ENCODE data around the gene AAK1. TPM values are rescaled to one million over a fixed set of nuclear protein-coding genes. Genes with fewer than 3 reads are reported as not detected.
"Not testable (repeated sequence)": the region's sequence is repeated elsewhere in the genome, so short reads cannot be mapped to it uniquely, and the experiment has no call there.

Gene AAK1
- total RNA-seq, 1 experiment from 2014 or later: 40.5 TPM

GRCh38 chr2:69612200-69612599 lies 31.3 kb downstream of the AAK1 start:
- Histone ChIP-seq H3K27ac (ENCODE audit: low read depth, low read length, poor library complexity, severe bottlenecking) (no peak overlapping the region), H3K4me1 (ENCODE audit: insufficient read depth, low read length, poor library complexity, severe bottlenecking) (peaks cover 6% of the 10 kb centered on the region), H3K9me3 (ENCODE audit: low read depth, low read length, poor library complexity, severe bottlenecking) (peaks cover 6% of the 10 kb centered on the region), H3K36me3 (ENCODE audit: insufficient read depth, low read length, poor library complexity, severe bottlenecking) (peaks cover 4% of the 10 kb centered on the region), H3K27me3 (replicated peaks; ENCODE audit: insufficient read depth, low read depth, low read length, poor library complexity) (no peaks in the 10 kb centered on the region), H3K4me3 (ENCODE audit: low read depth, low read length, poor library complexity, severe bottlenecking) (no peak overlapping the region)
- ChIA-PET POLR2A (ENCODE audit: low non-redundant PET) (no interaction called here), CTCF (no interaction called here)
- TF ChIP-seq EZH2 (IDR thresholded peaks at IDR 0.05; ENCODE audit: borderline replicate concordance, low read depth, low read length, poor library complexity, severe bottlenecking): no peak
- no peak for TF ChIP-seq CTCF (conservative IDR thresholded peaks at IDR 0.05; ENCODE audit: low read depth, low read length)
- no TSS peak for BruUV-seq (replicated peaks)
- intact Hi-C loops (cut with micrococcal nuclease; ENCODE audit: unreplicated experiment): no loop called here
- no peak for DNase-seq (ENCODE audit: low spot score)

- H3K4me1 ChIP-seq (ENCODE audit: insufficient read depth, low read length, poor library complexity, severe bottlenecking): peaks cover 6% of the 10 kb centered on the region
- H3K36me3 ChIP-seq (ENCODE audit: insufficient read depth, low read length, poor library complexity, severe bottlenecking): peaks cover 4% of the 10 kb centered on the region
- CTCF ChIA-PET: no interaction called here
- peak; percentile 43 for DNase-seq (ENCODE audit: low spot score)
- POLR2A ChIA-PET (ENCODE audit: low non-redundant PET): no interaction called here
- BruUV-seq (replicated peaks): no TSS peak
- TF ChIP-seq CTCF (conservative IDR thresholded peaks at IDR 0.05; ENCODE audit: low read depth, low read length) (no peak), EZH2 (IDR thresholded peaks at IDR 0.05; ENCODE audit: borderline replicate concordance, low read depth, low read length, poor library complexity, severe bottlenecking) (no peak)
- peaks cover 6% of the 10 kb centered on the region for H3K9me3 ChIP-seq (ENCODE audit: low read depth, low read length, poor library complexity, severe bottlenecking)
- H3K27ac ChIP-seq (ENCODE audit: low read depth, low read length, poor library complexity, severe bottlenecking): no peak overlapping the region
- intact Hi-C loops (cut with micrococcal nuclease; ENCODE audit: unreplicated experiment): no loop called here
- no peak overlapping the region for H3K4me3 ChIP-seq (ENCODE audit: low read depth, low read length, poor library complexity, severe bottlenecking)
- H3K27me3 ChIP-seq (replicated peaks; ENCODE audit: insufficient read depth, low read depth, low read length, poor library complexity): no peaks in the 10 kb centered on the region
Observed at GRCh38 chr2:69608109-69608508, 35.4 kb downstream of the AAK1 start.

GRCh38 chr2:69606771-69607170 lies 36.8 kb downstream of the AAK1 start:
- H3K36me3 ChIP-seq (ENCODE audit: insufficient read depth, low read length, poor library complexity, severe bottlenecking); BruUV-seq (replicated peaks); H3K4me3 ChIP-seq (ENCODE audit: low read depth, low read length, poor library complexity, severe bottlenecking); DNase-seq (ENCODE audit: low spot score); intact Hi-C loops (cut with micrococcal nuclease; ENCODE audit: unreplicated experiment); H3K4me1 ChIP-seq (ENCODE audit: insufficient read depth, low read length, poor library complexity, severe bottlenecking); H3K9me3 ChIP-seq (ENCODE audit: low read depth, low read length, poor library complexity, severe bottlenecking); CTCF ChIA-PET; H3K27me3 ChIP-seq (replicated peaks; ENCODE audit: insufficient read depth, low read depth, low read length, poor library complexity); POLR2A ChIA-PET (ENCODE audit: low non-redundant PET); H3K27ac ChIP-seq (ENCODE audit: low read depth, low read length, poor library complexity, severe bottlenecking): not testable (repeated sequence)

- Histone ChIP-seq H3K4me3 (ENCODE audit: low read depth, low read length, poor library complexity, severe bottlenecking) (no peak overlapping the region), H3K36me3 (ENCODE audit: insufficient read depth, low read length, poor library complexity, severe bottlenecking) (peaks cover 4% of the 10 kb centered on the region), H3K4me1 (ENCODE audit: insufficient read depth, low read length, poor library complexity, severe bottlenecking) (peaks cover 6% of the 10 kb centered on the region), H3K27me3 (replicated peaks; ENCODE audit: insufficient read depth, low read depth, low read length, poor library complexity) (no peaks in the 10 kb centered on the region), H3K27ac (ENCODE audit: low read depth, low read length, poor library complexity, severe bottlenecking) (no peak overlapping the region), H3K9me3 (ENCODE audit: low read depth, low read length, poor library complexity, severe bottlenecking) (peaks cover 5% of the 10 kb centered on the region)
- no TSS peak for BruUV-seq (replicated peaks)
- POLR2A ChIA-PET (ENCODE audit: low non-redundant PET): no interaction called here
- CTCF ChIA-PET: no interaction called here
- TF ChIP-seq EZH2 (IDR thresholded peaks at IDR 0.05; ENCODE audit: borderline replicate concordance, low read depth, low read length, poor library complexity, severe bottlenecking) (no peak), CTCF (conservative IDR thresholded peaks at IDR 0.05; ENCODE audit: low read depth, low read length) (no peak)
- no peak for DNase-seq (ENCODE audit: low spot score)
- intact Hi-C loops (cut with micrococcal nuclease; ENCODE audit: unreplicated experiment): no loop called here
Observed at GRCh38 chr2:69605284-69605683, 38.3 kb downstream of the AAK1 start.

Measured in A673 (cell line).